K562 (cell line): Measurements from ENCODE around the gene BAZ2A. TPM values are rescaled to one million over a fixed set of nuclear protein-coding genes. Genes with fewer than 3 reads are reported as not detected.
A peak's percentile ranks its signal among the peaks of the same experiment; 100 is the strongest.

Experiments used
- ATF7 ChIP-seq: fragments of 450-650 bp; IDR thresholded peaks from 2 replicates; pipeline ENCODE4 v1.7.1; 2014; ENCODE audit warnings: mild to moderate bottlenecking, moderate library complexity
- ETV6 ChIP-seq, 3 experiments: fragments of 150-350 bp in 1 of 3; sonication (generic) in 1 of 3; formaldehyde crosslinking in 1 of 3; IDR thresholded peaks; 2 replicates each; pipeline versions ENCODE4 v1.6.1 to v1.8.0; 2014 to 2022; ENCODE audit warnings: borderline replicate concordance in 2 of 3, low read depth in 2 of 3, antibody characterized with exemption in 1 of 3, low read length in 1 of 3, mild to moderate bottlenecking in 1 of 3, missing genetic modification reagents in 1 of 3
- GATAD2B ChIP-seq: fragments of 450-650 bp; IDR thresholded peaks from 2 replicates; pipeline ENCODE4 v1.6.1; 2017; ENCODE audit warnings: mild to moderate bottlenecking, borderline replicate concordance
- MTA3 ChIP-seq: fragments of 450-650 bp; formaldehyde crosslinking; IDR thresholded peaks from 2 replicates; pipeline ENCODE4 v1.6.1; 2017; ENCODE audit warnings: mild to moderate bottlenecking, borderline replicate concordance
- MYC ChIP-seq, 2 experiments: fragments of 250-450 bp in 1 of 2; sonication (Bioruptor Pico) in 1 of 2; IDR thresholded peaks; 2 replicates each; pipeline versions ENCODE4 v1.5.1 to v1.6.1; 2012 to 2021; ENCODE audit warnings: low read depth in 2 of 2, borderline replicate concordance in 1 of 2, improper control_type of control experiment in 1 of 2, low read length in 1 of 2, mild to moderate bottlenecking in 1 of 2, moderate library complexity in 1 of 2
- NEUROD1 ChIP-seq: fragments of 150-350 bp; IDR thresholded peaks from 2 replicates; pipeline ENCODE4 v1.6.1; 2014; ENCODE audit warnings: borderline replicate concordance, low read length, low read depth; ENCODE audit not compliant: partially characterized antibody
- POLR3G ChIP-seq: IDR thresholded peaks from 2 replicates; pipeline ENCODE4 v1.6.1; 2011; ENCODE audit not compliant: insufficient read length, insufficient replicate concordance; ENCODE audit errors: extremely low read depth
- TARDBP ChIP-seq: fragments of 450-650 bp; IDR thresholded peaks from 2 replicates; pipeline ENCODE4 v1.6.1; 2016
- TFAP4 ChIP-seq: sonication (generic); formaldehyde crosslinking; IDR thresholded peaks from 2 replicates; pipeline ENCODE4 v1.8.0; 2022; ENCODE audit warnings: missing genetic modification reagents, mild to moderate bottlenecking, moderate library complexity, borderline replicate concordance
- TRIM24 ChIP-seq, 2 experiments: fragments of 450-650 bp; IDR thresholded peaks; 2 replicates each; pipeline ENCODE4 v1.6.1; 2016
- ZC3H11A ChIP-seq: IDR thresholded peaks from 2 replicates; pipeline ENCODE4 v1.6.1; 2012; ENCODE audit warnings: low read depth, low read length, improper control_type of control experiment
- ZNF766 ChIP-seq: fragments of 200-800 bp; sonication (Bioruptor generic); conservative IDR thresholded peaks from 2 replicates; pipeline ENCODE4 v1.6.1; 2016; ENCODE audit warnings: missing genetic modification characterization, missing compliant biosample characterization
- polyA plus RNA-seq, 8 experiments: library from polyadenylated mRNA; depleted of rRNA in 4 of 8; stranded (reverse) in 5 of 8; unstranded in 3 of 8; fragments of >200 nt; fragmentation: Nextera tagmentation in 2 of 8; fragmentation: Illumina TruSeq in 1 of 8; extraction: Ambion mirVana in 2 of 8; extraction: Trizol in 1 of 8; gene quantifications; 2 replicates each; pipeline versions ENCODE4 v1.2.1 to v1.2.3, GENCODE V29; 2011 to 2014; ENCODE audit warnings: inconsistent platforms in 1 of 8, missing spikeins in 1 of 8
- total RNA-seq, 7 experiments: library from RNA; depleted of rRNA in 6 of 7; stranded (reverse); fragments of >200 nt in 6 of 7; fragmentation: Illumina TruSeq in 2 of 7; extraction: Trizol in 2 of 7; gene quantifications; 2 replicates each; pipeline versions ENCODE4 v1.2.1 to v1.2.3, GENCODE V29; 2011 to 2021; ENCODE audit warnings: low replicate concordance in 1 of 7
- TF ChIP-seq, protein P1 (sequence below): IDR thresholded peaks from 2 replicates; pipeline ENCODE4 v1.6.1; 2012; ENCODE audit warnings: low read depth, low read length, improper control_type of control experiment, borderline replicate concordance
- TF ChIP-seq, protein P2 (sequence below), 3 experiments: fragments of 200-800 bp in 1 of 3; sonication (Bioruptor generic) in 1 of 3; sonication (generic) in 1 of 3; formaldehyde crosslinking in 1 of 3; IDR thresholded peaks; 2 replicates each; pipeline versions ENCODE4 v1.6.1 to v1.8.0; 2016 to 2022; ENCODE audit warnings: mild to moderate bottlenecking in 2 of 3, missing compliant biosample characterization in 2 of 3, missing genetic modification characterization in 2 of 3, missing genetic modification reagents in 1 of 3
- TF ChIP-seq, protein P3 (sequence below): fragments of 150-350 bp; IDR thresholded peaks from 2 replicates; pipeline ENCODE4 v1.6.1; 2014; ENCODE audit warnings: low read depth, mild to moderate bottlenecking, low read length, borderline replicate concordance
- TF ChIP-seq, protein P4 (sequence below): sonication (generic); formaldehyde crosslinking; IDR thresholded peaks from 2 replicates; pipeline ENCODE4 v1.8.0; 2023; ENCODE audit warnings: mild to moderate bottlenecking, missing genetic modification reagents

The BAZ2A gene
- total and polyA plus RNA-seq, 9 of the 15 experiments (the other 6 are each of a cell fraction or from before 2014, with no cell fraction given) = 4.5 to 86.4 (median 26.2) TPM

- TF ChIP-seq, protein P1, sequence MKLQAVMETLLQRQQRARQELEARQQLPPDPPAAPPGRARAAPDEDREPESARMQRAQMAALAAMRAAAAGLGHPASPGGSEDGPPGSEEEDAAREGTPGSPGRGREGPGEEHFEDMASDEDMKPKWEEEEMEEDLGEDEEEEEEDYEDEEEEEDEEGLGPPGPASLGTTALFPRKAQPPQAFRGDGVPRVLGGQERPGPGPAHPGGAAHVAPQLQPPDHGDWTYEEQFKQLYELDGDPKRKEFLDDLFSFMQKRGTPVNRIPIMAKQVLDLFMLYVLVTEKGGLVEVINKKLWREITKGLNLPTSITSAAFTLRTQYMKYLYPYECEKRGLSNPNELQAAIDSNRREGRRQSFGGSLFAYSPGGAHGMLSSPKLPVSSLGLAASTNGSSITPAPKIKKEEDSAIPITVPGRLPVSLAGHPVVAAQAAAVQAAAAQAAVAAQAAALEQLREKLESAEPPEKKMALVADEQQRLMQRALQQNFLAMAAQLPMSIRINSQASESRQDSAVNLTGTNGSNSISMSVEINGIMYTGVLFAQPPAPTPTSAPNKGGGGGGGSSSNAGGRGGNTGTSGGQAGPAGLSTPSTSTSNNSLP = peak; percentile 98
- TF ChIP-seq ETV6 (IDR thresholded peaks at IDR 0.05; ENCODE audit: borderline replicate concordance in 1 of 2, low read depth in 2 of 2, low read length in 1 of 2) (peak in 1 of 2 experiments; percentile 48; a peak in 1 of 4 replicates), ETV6 (CRISPR knock-in tag; IDR thresholded peaks at IDR 0.05; ENCODE audit: borderline replicate concordance) (peak; percentile 73; the same call in 1 of the 2 replicates), POLR3G (no peak), MYC (IDR thresholded peaks at IDR 0.05; ENCODE audit: low read depth, low read length) (peak; percentile 90), MYC (CRISPR knock-in tag; IDR thresholded peaks at IDR 0.05; ENCODE audit: borderline replicate concordance, low read depth) (peak; percentile 29; the same call in 1 of the 2 replicates), GATAD2B (no peak), NEUROD1 (peak; percentile 100), ATF7 (peak; percentile 95), TFAP4 (CRISPR knock-in tag) (peak; percentile 80; the same call in 1 of the 2 replicates), ZNF766 (CRISPR knock-in tag) (0 out of 2 replicates have a peak, but pooled peaks have one; percentile 31), MTA3 (peak; percentile 96), TRIM24 (IDR thresholded peaks at IDR 0.05) (no peak), TARDBP (no peak), ZC3H11A (no peak)
- TF ChIP-seq, protein P2, sequence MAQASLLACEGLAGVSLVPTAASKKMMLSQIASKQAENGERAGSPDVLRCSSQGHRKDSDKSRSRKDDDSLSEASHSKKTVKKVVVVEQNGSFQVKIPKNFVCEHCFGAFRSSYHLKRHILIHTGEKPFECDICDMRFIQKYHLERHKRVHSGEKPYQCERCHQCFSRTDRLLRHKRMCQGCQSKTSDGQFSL (CRISPR knock-in tag; IDR thresholded peaks at IDR 0.05) = no peak
- TF ChIP-seq, protein P2 (tag; IDR thresholded peaks at IDR 0.05) = no peak
- TF ChIP-seq, protein P3, sequence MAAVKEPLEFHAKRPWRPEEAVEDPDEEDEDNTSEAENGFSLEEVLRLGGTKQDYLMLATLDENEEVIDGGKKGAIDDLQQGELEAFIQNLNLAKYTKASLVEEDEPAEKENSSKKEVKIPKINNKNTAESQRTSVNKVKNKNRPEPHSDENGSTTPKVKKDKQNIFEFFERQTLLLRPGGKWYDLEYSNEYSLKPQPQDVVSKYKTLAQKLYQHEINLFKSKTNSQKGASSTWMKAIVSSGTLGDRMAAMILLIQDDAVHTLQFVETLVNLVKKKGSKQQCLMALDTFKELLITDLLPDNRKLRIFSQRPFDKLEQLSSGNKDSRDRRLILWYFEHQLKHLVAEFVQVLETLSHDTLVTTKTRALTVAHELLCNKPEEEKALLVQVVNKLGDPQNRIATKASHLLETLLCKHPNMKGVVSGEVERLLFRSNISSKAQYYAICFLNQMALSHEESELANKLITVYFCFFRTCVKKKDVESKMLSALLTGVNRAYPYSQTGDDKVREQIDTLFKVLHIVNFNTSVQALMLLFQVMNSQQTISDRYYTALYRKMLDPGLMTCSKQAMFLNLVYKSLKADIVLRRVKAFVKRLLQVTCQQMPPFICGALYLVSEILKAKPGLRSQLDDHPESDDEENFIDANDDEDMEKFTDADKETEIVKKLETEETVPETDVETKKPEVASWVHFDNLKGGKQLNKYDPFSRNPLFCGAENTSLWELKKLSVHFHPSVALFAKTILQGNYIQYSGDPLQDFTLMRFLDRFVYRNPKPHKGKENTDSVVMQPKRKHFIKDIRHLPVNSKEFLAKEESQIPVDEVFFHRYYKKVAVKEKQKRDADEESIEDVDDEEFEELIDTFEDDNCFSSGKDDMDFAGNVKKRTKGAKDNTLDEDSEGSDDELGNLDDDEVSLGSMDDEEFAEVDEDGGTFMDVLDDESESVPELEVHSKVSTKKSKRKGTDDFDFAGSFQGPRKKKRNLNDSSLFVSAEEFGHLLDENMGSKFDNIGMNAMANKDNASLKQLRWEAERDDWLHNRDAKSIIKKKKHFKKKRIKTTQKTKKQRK = peak; percentile 99
- TF ChIP-seq, protein P4, sequence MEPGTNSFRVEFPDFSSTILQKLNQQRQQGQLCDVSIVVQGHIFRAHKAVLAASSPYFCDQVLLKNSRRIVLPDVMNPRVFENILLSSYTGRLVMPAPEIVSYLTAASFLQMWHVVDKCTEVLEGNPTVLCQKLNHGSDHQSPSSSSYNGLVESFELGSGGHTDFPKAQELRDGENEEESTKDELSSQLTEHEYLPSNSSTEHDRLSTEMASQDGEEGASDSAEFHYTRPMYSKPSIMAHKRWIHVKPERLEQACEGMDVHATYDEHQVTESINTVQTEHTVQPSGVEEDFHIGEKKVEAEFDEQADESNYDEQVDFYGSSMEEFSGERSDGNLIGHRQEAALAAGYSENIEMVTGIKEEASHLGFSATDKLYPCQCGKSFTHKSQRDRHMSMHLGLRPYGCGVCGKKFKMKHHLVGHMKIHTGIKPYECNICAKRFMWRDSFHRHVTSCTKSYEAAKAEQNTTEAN = 0 out of 2 replicates have a peak, but pooled peaks have one; percentile 6
Measured at GRCh38 chr12:56645717-56646446, 15.8 kb upstream of the BAZ2A start, which contains the start of gene ATP5F1B (continued).
